Stomach smooth muscle (tissue), 2 donors: ENCODE data around the gene PGS1.
A peak's percentile ranks its signal among the peaks of the same experiment; 100 is the strongest.

Experiments used
- H3K27ac ChIP-seq: one replicate; pipeline ENCODE4 v1.7.0; 2013; ENCODE audit warnings: mild to moderate bottlenecking, low read length, inconsistent platforms
- H3K27me3 ChIP-seq, 2 donors: one replicate each; pipeline ENCODE4 v1.7.0; 2013; ENCODE audit warnings: low read length in 2 of 2; ENCODE audit not compliant: insufficient read depth in 2 of 2, control insufficient read depth in 1 of 2
- H3K36me3 ChIP-seq, 2 donors: one replicate each; pipeline ENCODE4 v1.7.0; 2013; ENCODE audit warnings: low read length in 2 of 2; ENCODE audit not compliant: control insufficient read depth in 2 of 2, insufficient read depth in 2 of 2
- H3K4me1 ChIP-seq: one replicate; pipeline ENCODE4 v1.7.0; 2013; ENCODE audit warnings: low read length; ENCODE audit not compliant: control insufficient read depth, insufficient read depth
- H3K4me3 ChIP-seq, 2 donors: one replicate each; pipeline ENCODE4 v1.7.0; 2013; ENCODE audit warnings: low read length in 2 of 2
- H3K9ac ChIP-seq, 2 donors: one replicate each; pipeline ENCODE4 v1.7.0; 2013; ENCODE audit warnings: low read length in 2 of 2, mild to moderate bottlenecking in 1 of 2
- H3K9me3 ChIP-seq, 2 donors: one replicate each; pipeline ENCODE4 v1.7.0; 2013; ENCODE audit warnings: low read length in 2 of 2; ENCODE audit not compliant: control insufficient read depth in 2 of 2
- donor health status: healthy.
- donor health status: Pancreatic carcinoma.

The PGS1 gene

GRCh38 chr17:78357672-78358537 is 20.5 kb upstream of the PGS1 start:
- peak overlapping the region; percentile 82 to 83 for H3K4me3 ChIP-seq
- H3K27ac ChIP-seq = peak overlapping the region; percentile 31
- no peaks in the 10 kb centered on the region for H3K9me3 ChIP-seq
- no peaks in the 10 kb centered on the region for H3K27me3 ChIP-seq
- H3K4me1 ChIP-seq = peaks cover 57% of the 10 kb centered on the region
- peak overlapping the region; percentile 51 to 92 for H3K9ac ChIP-seq
- H3K36me3 ChIP-seq = peaks cover 2 to 24% of the 10 kb centered on the region in 2 donors

- peak overlapping the region; percentile 82 to 83 for H3K4me3 ChIP-seq
- H3K36me3 ChIP-seq = peaks cover 2 to 24% of the 10 kb centered on the region in 2 donors
- H3K4me1 ChIP-seq = peaks cover 49% of the 10 kb centered on the region
- no peaks in the 10 kb centered on the region for H3K9me3 ChIP-seq
- peak overlapping the region; percentile 47 to 92 for H3K9ac ChIP-seq
- H3K27ac ChIP-seq = peak overlapping the region; percentile 89
- H3K27me3 ChIP-seq = no peaks in the 10 kb centered on the region
Measured at GRCh38 chr17:78358538-78359320, 19.7 kb upstream of the PGS1 start.

GRCh38 chr17:78359321-78359996 is 19.0 kb upstream of the PGS1 start:
- Histone ChIP-seq H3K9ac (peak overlapping the region; percentile 76 to 92), H3K9me3 (no peaks in the 10 kb centered on the region), H3K27ac (peak overlapping the region; percentile 89), H3K36me3 (peaks cover 2 to 24% of the 10 kb centered on the region in 2 donors), H3K4me3 (peak overlapping the region; percentile 82 to 83), H3K4me1 (peaks cover 48% of the 10 kb centered on the region), H3K27me3 (no peaks in the 10 kb centered on the region)

- Histone ChIP-seq H3K27ac (peak within 1 kb of the TSS; percentile 89), H3K9ac (peak within 1 kb of the TSS; percentile 76 to 92), H3K4me1 (peaks cover 47% of the 10 kb centered on the region), H3K36me3 (peaks cover 2 to 24% of the 10 kb centered on the region in 2 donors), H3K27me3 (no peaks in the 10 kb centered on the region), H3K9me3 (no peaks in the 10 kb centered on the region), H3K4me3 (peak within 1 kb of the TSS; percentile 82 to 83)
Measured at GRCh38 chr17:78359997-78360370, 18.5 kb upstream of the PGS1 start, which contains the start of gene SOCS3. Gene SOCS3, minus strand, starts transcription at chr17:78360077. Its CDS starts 982 bp downstream, at chr17:78359095.

GRCh38 chr17:78360371-78361224 is 17.9 kb upstream of the PGS1 start:
- Histone ChIP-seq H3K4me1 (peaks cover 44% of the 10 kb centered on the region), H3K9ac (peak overlapping the region; percentile 60 to 82)

GRCh38 chr17:78361225-78361701 is 17.2 kb upstream of the PGS1 start:
- H3K4me1 ChIP-seq = peaks cover 42% of the 10 kb centered on the region
- H3K36me3 ChIP-seq = peaks cover 2 to 23% of the 10 kb centered on the region in 2 donors
- no peak overlapping the region for H3K4me3 ChIP-seq
- peak overlapping the region; percentile 77 for H3K27ac ChIP-seq
- H3K9ac ChIP-seq = peak overlapping the region in 1 of 2 donors; percentile 27
- H3K9me3 ChIP-seq = no peaks in the 10 kb centered on the region
- H3K27me3 ChIP-seq = no peaks in the 10 kb centered on the region

More at GRCh38 chr17:78360371-78361224, 17.9 kb upstream of the PGS1 start:
- no peaks in the 10 kb centered on the region for H3K27me3 ChIP-seq
- H3K4me3 ChIP-seq = peak overlapping the region; percentile 69 to 83
- peak overlapping the region; percentile 77 for H3K27ac ChIP-seq
- peaks cover 2 to 24% of the 10 kb centered on the region in 2 donors for H3K36me3 ChIP-seq
- no peaks in the 10 kb centered on the region for H3K9me3 ChIP-seq

- Histone ChIP-seq H3K4me1 (peaks cover 37% of the 10 kb centered on the region), H3K27ac (no peak overlapping the region), H3K27me3 (no peaks in the 10 kb centered on the region)
Measured at GRCh38 chr17:78362232-78362631, 16.2 kb upstream of the PGS1 start.

GRCh38 chr17:78362671-78363070 is 15.8 kb upstream of the PGS1 start:
- Histone ChIP-seq H3K36me3 (peaks cover 0 to 12% of the 10 kb centered on the region in 2 donors), H3K4me1 (peaks cover 32% of the 10 kb centered on the region), H3K27ac (no peak overlapping the region), H3K9me3 (no peaks in the 10 kb centered on the region), H3K9ac (no peak overlapping the region), H3K27me3 (no peaks in the 10 kb centered on the region), H3K4me3 (no peak overlapping the region)

More at GRCh38 chr17:78362232-78362631, 16.2 kb upstream of the PGS1 start:
- Histone ChIP-seq H3K4me3 (no peak overlapping the region), H3K36me3 (peaks cover 2 to 16% of the 10 kb centered on the region in 2 donors), H3K9me3 (no peaks in the 10 kb centered on the region), H3K9ac (no peak overlapping the region)

GRCh38 chr17:78364436-78365281 is 13.8 kb upstream of the PGS1 start:
- Histone ChIP-seq H3K36me3 (no peaks in the 10 kb centered on the region), H3K9ac (no peak overlapping the region), H3K4me1 (peaks cover 13% of the 10 kb centered on the region), H3K27me3 (no peaks in the 10 kb centered on the region), H3K9me3 (no peaks in the 10 kb centered on the region), H3K4me3 (no peak overlapping the region), H3K27ac (no peak overlapping the region)
